Measurements from ENCODE around the gene PTPRA. TPM values are rescaled to one million over a fixed set of nuclear protein-coding genes. Genes with fewer than 3 reads are reported as not detected.

PTPRA gene
- total and polyA plus RNA-seq, 10 of the 15 experiments (the other 5 are each of a cell fraction or from before 2014, with no cell fraction given) = 3.9 to 62.1 (median 34.6) TPM

DNA sequence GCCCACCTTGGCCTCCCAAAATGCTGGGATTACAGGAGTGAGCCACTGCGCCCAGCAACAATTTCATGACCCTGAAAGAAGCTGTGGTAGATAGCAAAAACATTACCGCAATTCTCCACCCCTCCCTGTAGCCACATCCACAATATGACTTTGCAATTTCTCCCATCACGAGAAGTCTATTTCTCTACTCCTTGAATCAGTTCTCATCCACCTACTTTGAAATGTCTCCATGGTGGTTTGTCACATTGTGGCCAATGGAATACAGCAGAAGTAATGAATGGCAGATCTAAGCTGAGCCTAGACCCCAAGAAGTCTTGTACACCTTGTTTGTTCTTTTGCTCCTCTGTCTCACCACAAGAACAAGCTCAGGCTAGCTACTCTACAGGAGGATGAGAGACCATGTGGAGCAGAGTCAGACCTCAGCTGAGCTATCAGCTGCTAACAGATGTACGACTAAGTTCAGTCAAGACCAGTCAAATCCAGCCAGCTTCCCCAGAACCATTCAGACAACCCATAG lies 204.4 kb downstream of the PTPRA start (continued):
- TF ChIP-seq RUNX3 (IDR thresholded peaks at IDR 0.05; ENCODE audit: low read length) (no peak), PAX5 (IDR thresholded peaks at IDR 0.05; ENCODE audit: borderline replicate concordance, low read depth, low read length) (no peak), MEF2A (IDR thresholded peaks at IDR 0.05; ENCODE audit: insufficient read depth, low read depth, low read length) (no peak), WRNIP1 (IDR thresholded peaks at IDR 0.05; ENCODE audit: borderline replicate concordance, low read depth, low read length) (no peak), KAT2A (conservative IDR thresholded peaks at IDR 0.05; ENCODE audit: control insufficient read depth, low read depth, low read length) (no peak)
- TF ChIP-seq, protein P1, sequence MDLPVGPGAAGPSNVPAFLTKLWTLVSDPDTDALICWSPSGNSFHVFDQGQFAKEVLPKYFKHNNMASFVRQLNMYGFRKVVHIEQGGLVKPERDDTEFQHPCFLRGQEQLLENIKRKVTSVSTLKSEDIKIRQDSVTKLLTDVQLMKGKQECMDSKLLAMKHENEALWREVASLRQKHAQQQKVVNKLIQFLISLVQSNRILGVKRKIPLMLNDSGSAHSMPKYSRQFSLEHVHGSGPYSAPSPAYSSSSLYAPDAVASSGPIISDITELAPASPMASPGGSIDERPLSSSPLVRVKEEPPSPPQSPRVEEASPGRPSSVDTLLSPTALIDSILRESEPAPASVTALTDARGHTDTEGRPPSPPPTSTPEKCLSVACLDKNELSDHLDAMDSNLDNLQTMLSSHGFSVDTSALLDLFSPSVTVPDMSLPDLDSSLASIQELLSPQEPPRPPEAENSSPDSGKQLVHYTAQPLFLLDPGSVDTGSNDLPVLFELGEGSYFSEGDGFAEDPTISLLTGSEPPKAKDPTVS (IDR thresholded peaks at IDR 0.05; ENCODE audit: low read depth, low read length) = no peak

GRCh38 chr20:3080939-3081388 lies 207.7 kb downstream of the PTPRA start:
- ATAC-seq (no peak), FAIRE-seq (no peak), DNase-seq (ENCODE audit: low read depth, low spot score) (no peak)
- Histone ChIP-seq H3K9me3 (replicated peaks; ENCODE audit: control insufficient read depth, insufficient read depth, low read length) (no peaks in the 10 kb centered on the region), H3K79me2 (ENCODE audit: control insufficient read depth, insufficient read depth, low read length) (no peaks in the 10 kb centered on the region), H3K27ac (ENCODE audit: control insufficient read depth, insufficient read depth) (no peak overlapping the region), H3K36me3 (ENCODE audit: control insufficient read depth in 2 of 2, insufficient read depth in 2 of 2, low read length in 1 of 2) (no peaks in the 10 kb centered on the region), H3K4me1 (ENCODE audit: control insufficient read depth, insufficient read depth, low read length) (no peaks in the 10 kb centered on the region), H3K9ac (ENCODE audit: control insufficient read depth, insufficient read depth, low read length) (no peak overlapping the region), H4K20me1 (ENCODE audit: control insufficient read depth, insufficient read depth) (no peaks in the 10 kb centered on the region), H3K27me3 (replicated peaks in 1 of 2; ENCODE audit: control insufficient read depth in 2 of 2, insufficient read depth in 2 of 2, low read length in 1 of 2) (peaks cover 15 to 22% of the 10 kb centered on the region in 2 experiments), H3K4me3 (no peak overlapping the region), H3K4me2 (ENCODE audit: control insufficient read depth, insufficient read depth) (no peak overlapping the region), H2AFZ (ENCODE audit: control insufficient read depth, low read depth, low read length) (no peak overlapping the region)
- in situ Hi-C loops (cut with MboI) = no loop called here
- ChIA-PET CTCF (interaction anchor here (0.7 kb wide), 1 partner anchor 27 kb away, joined by 3 read pairs; no protein-coding TSS in a partner anchor), POLR2A (no interaction called here), RAD21 (ENCODE audit: unreplicated experiment) (no interaction called here), SMC1A (ENCODE audit: uncharacterized antibody, unreplicated experiment) (no interaction called here)
- intact Hi-C loops (cut with micrococcal nuclease; ENCODE audit: unreplicated experiment) = no loop called here
- 41% methylated on average over 6 of the region's 6 CpGs for WGBS (ENCODE audit: insufficient coverage, insufficient replicate concordance, low lambda C conversion rate, missing lambda C conversion rate)
- BruUV-seq (replicated peaks) = no TSS peak
- TF ChIP-seq EGR1 (IDR thresholded peaks at IDR 0.05; ENCODE audit: borderline replicate concordance in 1 of 2, low read depth in 2 of 2, low read length in 2 of 2) (no peak), YBX1 (IDR thresholded peaks at IDR 0.05) (no peak), PKNOX1 (IDR thresholded peaks at IDR 0.05) (no peak), SIN3A (IDR thresholded peaks at IDR 0.05; ENCODE audit: low read depth, low read length) (no peak), HDAC2 (IDR thresholded peaks at IDR 0.05) (no peak), NKRF (conservative IDR thresholded peaks at IDR 0.05) (no peak), LARP7 (IDR thresholded peaks at IDR 0.05) (no peak), ETV6 (conservative IDR thresholded peaks at IDR 0.05 in 1 of 2, IDR thresholded peaks at IDR 0.05 in 1 of 2; ENCODE audit: borderline replicate concordance in 1 of 2, low read depth in 1 of 2) (no peak), REST (IDR thresholded peaks at IDR 0.05; ENCODE audit: low read depth, low read length) (no peak)
